GM23338 (cell line): ENCODE measurements around the gene CACNB1.

Source experiments
- CREB1 ChIP-seq: fragments of 250-450 bp; sonication (Bioruptor Pico); IDR thresholded peaks from 2 replicates; pipeline ENCODE4 v1.5.0; 2020; ENCODE audit warnings: low read depth, mild to moderate bottlenecking, moderate library complexity
- EZH2phosphoT487 ChIP-seq: fragments of 200-600 bp; sonication (generic); IDR thresholded peaks from one replicate; pipeline ENCODE4 v1.8.1; 2018; ENCODE audit warnings: antibody characterized with exemption; ENCODE audit not compliant: unreplicated experiment
- POLR2AphosphoS5 ChIP-seq: IDR thresholded peaks from 2 replicates; pipeline ENCODE4 v1.6.1; 2016; ENCODE audit warnings: antibody characterized with exemption, low read depth
- STAT1 ChIP-seq: IDR thresholded peaks from one replicate; pipeline ENCODE4 v1.6.1; 2016; ENCODE audit warnings: antibody characterized with exemption; ENCODE audit not compliant: unreplicated experiment
- ZNF114 ChIP-seq: fragments of 250-450 bp; sonication (Bioruptor Pico); IDR thresholded peaks from 2 replicates; pipeline ENCODE4 v1.5.0; 2020; ENCODE audit warnings: mild to moderate bottlenecking, moderate library complexity
- TF ChIP-seq, protein P1 (sequence below), 2 experiments: fragments of 200-600 bp in 1 of 2; sonication (generic) in 1 of 2; conservative IDR thresholded peaks; 2 replicates each; pipeline versions ENCODE4 v1.5.1 to v1.6.1; 2016 to 2017; ENCODE audit warnings: antibody characterized with exemption in 2 of 2, low read depth in 2 of 2, mild to moderate bottlenecking in 2 of 2, moderate library complexity in 1 of 2

DNA sequence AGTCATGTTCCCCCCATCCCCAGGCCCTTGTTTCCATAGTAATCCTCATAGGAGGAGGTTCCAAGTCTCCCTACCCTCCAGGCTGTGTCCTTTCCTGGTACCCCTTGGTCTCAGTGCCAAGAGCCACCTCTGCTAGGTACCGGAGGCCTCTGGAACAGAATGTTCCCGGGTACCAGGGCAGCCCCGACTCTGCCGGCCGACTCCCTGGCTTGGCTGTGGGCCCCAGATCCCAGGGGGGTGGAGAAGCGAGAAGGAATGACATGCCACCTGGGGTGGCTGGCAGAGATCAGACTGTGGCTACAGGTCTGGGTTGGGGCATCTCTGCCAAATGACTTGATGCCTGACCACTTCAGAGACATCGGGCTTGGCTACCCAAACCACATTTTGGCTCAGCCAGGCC lies 24.7 kb upstream of the CACNB1 start:
- TF ChIP-seq ZNF114 (CRISPR knock-in tag) (no peak), POLR2AphosphoS5 (no peak), EZH2phosphoT487 (no peak), CREB1 (CRISPR knock-in tag) (no peak), STAT1 (no peak)
- TF ChIP-seq, protein P1, sequence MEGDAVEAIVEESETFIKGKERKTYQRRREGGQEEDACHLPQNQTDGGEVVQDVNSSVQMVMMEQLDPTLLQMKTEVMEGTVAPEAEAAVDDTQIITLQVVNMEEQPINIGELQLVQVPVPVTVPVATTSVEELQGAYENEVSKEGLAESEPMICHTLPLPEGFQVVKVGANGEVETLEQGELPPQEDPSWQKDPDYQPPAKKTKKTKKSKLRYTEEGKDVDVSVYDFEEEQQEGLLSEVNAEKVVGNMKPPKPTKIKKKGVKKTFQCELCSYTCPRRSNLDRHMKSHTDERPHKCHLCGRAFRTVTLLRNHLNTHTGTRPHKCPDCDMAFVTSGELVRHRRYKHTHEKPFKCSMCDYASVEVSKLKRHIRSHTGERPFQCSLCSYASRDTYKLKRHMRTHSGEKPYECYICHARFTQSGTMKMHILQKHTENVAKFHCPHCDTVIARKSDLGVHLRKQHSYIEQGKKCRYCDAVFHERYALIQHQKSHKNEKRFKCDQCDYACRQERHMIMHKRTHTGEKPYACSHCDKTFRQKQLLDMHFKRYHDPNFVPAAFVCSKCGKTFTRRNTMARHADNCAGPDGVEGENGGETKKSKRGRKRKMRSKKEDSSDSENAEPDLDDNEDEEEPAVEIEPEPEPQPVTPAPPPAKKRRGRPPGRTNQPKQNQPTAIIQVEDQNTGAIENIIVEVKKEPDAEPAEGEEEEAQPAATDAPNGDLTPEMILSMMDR (conservative IDR thresholded peaks at IDR 0.05; ENCODE audit: low read depth in 2 of 2) = no peak
